ENCODE measurements around the gene PRSS57. TPM values are rescaled to one million over a fixed set of nuclear protein-coding genes. Genes with fewer than 3 reads are reported as not detected.
"Not testable (repeated sequence)": the region's sequence is repeated elsewhere in the genome, so short reads cannot be mapped to it uniquely, and the experiment has no call there.

The PRSS57 gene
- total and polyA plus RNA-seq, 2 donors from 2014 or later = not detected

DNA sequence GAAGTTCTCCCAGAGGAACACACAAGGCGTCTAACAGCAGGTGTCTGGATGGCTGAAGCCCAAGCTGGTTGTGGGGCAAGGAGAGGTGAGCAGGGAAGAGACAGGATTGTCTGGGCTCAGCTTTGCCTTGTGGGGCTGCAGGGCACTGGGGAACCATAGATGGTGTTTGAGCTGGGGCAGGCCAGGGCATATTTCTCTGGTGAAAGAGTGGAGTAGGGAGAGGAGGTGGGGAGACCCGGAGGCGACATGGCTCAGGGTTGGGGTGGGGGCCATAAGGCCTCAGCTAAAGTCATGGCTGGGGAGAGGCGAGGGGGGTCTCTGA, 8.0 kb upstream of the PRSS57 start:
- Histone ChIP-seq H3K4me1 (ENCODE audit: control insufficient read depth in 2 of 3, insufficient read depth in 2 of 3, low read depth in 1 of 3, low read length in 3 of 3) (peaks cover 0 to 4% (median 0%) of the 10 kb centered on the region in 3 donors), H3K27ac (ENCODE audit: low read depth in 2 of 2, low read length in 2 of 2) (no peak overlapping the region), H3K36me3 (ENCODE audit: control insufficient read depth in 2 of 3, insufficient read depth in 3 of 3, low read length in 3 of 3) (no peaks in the 10 kb centered on the region), H3K4me3 (ENCODE audit: low read length in 3 of 3) (no peak overlapping the region), H3K9ac (ENCODE audit: low read length in 3 of 3) (no peak overlapping the region), H3K9me3 (ENCODE audit: control insufficient read depth in 2 of 3, insufficient read depth in 1 of 3, low read length in 3 of 3) (no peaks in the 10 kb centered on the region), H3K27me3 (ENCODE audit: control insufficient read depth, insufficient read depth, low read length) (no peaks in the 10 kb centered on the region)
- TF ChIP-seq, protein P1, sequence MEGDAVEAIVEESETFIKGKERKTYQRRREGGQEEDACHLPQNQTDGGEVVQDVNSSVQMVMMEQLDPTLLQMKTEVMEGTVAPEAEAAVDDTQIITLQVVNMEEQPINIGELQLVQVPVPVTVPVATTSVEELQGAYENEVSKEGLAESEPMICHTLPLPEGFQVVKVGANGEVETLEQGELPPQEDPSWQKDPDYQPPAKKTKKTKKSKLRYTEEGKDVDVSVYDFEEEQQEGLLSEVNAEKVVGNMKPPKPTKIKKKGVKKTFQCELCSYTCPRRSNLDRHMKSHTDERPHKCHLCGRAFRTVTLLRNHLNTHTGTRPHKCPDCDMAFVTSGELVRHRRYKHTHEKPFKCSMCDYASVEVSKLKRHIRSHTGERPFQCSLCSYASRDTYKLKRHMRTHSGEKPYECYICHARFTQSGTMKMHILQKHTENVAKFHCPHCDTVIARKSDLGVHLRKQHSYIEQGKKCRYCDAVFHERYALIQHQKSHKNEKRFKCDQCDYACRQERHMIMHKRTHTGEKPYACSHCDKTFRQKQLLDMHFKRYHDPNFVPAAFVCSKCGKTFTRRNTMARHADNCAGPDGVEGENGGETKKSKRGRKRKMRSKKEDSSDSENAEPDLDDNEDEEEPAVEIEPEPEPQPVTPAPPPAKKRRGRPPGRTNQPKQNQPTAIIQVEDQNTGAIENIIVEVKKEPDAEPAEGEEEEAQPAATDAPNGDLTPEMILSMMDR (IDR thresholded peaks at IDR 0.05; ENCODE audit: borderline replicate concordance, extremely low read depth, insufficient read depth) = no peak
- DNase-seq (no peak), FAIRE-seq (no peak)
- intact Hi-C loops (cut with DNase I) = no loop called here

DNA sequence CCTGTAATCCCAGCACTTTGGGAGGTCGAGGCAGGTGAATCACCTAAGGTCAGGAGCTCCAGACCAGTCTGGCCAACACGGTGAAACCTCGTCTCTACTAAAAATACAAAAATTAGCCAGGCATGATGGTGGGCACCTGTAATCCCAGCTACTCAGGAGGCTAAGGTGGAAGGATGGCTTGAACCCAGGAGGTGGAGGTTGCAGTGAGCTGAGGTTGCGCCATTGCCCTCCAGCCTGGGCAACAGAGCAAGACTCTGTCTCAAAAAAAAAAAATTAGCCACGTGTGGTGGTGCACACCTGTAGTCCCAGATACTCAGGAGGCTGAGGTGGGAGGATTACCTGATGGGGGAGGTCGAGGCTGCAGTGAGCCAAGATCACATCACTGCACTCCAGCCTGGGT, 7.6 kb upstream of the PRSS57 start:
- DNase-seq; H3K9ac ChIP-seq (ENCODE audit: low read length in 3 of 3); H3K27ac ChIP-seq (ENCODE audit: low read depth in 2 of 2, low read length in 2 of 2); FAIRE-seq; H3K9me3 ChIP-seq (ENCODE audit: control insufficient read depth in 2 of 3, insufficient read depth in 1 of 3, low read length in 3 of 3); intact Hi-C loops (cut with DNase I); H3K4me3 ChIP-seq (ENCODE audit: low read length in 3 of 3); H3K4me1 ChIP-seq (ENCODE audit: control insufficient read depth in 2 of 3, insufficient read depth in 2 of 3, low read depth in 1 of 3, low read length in 3 of 3); H3K36me3 ChIP-seq (ENCODE audit: control insufficient read depth in 2 of 3, insufficient read depth in 3 of 3, low read length in 3 of 3); H3K27me3 ChIP-seq (ENCODE audit: control insufficient read depth, insufficient read depth, low read length): not testable (repeated sequence)

DNA sequence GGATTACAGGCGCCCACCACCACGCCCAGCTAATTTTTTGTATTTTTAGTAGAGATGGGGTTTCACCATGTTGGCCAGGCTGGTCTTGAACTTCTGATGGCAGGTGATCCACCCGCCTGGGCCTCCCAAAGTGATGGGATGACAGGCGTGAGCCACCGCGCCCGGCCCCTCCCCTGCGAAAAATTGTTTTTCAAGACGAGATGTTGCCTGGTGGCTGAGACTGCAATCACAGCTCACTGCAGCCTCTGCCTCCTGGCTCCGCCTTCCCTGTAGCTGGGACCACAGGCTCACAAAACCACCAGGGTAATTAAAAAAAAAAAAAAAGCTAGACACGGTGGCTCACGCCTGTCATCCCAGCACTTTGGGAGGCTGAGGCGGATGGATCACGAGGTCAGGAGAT, 4.6 kb upstream of the PRSS57 start:
- H3K4me3 ChIP-seq (ENCODE audit: low read length in 3 of 3); H3K4me1 ChIP-seq (ENCODE audit: control insufficient read depth in 2 of 3, insufficient read depth in 2 of 3, low read depth in 1 of 3, low read length in 3 of 3); H3K27me3 ChIP-seq (ENCODE audit: control insufficient read depth, insufficient read depth, low read length); FAIRE-seq; H3K9me3 ChIP-seq (ENCODE audit: control insufficient read depth in 2 of 3, insufficient read depth in 1 of 3, low read length in 3 of 3); intact Hi-C loops (cut with DNase I); H3K27ac ChIP-seq (ENCODE audit: low read depth in 2 of 2, low read length in 2 of 2); H3K9ac ChIP-seq (ENCODE audit: low read length in 3 of 3); H3K36me3 ChIP-seq (ENCODE audit: control insufficient read depth in 2 of 3, insufficient read depth in 3 of 3, low read length in 3 of 3): not testable (repeated sequence)
- peak in 2 of 5 donors; percentile 38 to 47 for DNase-seq

DNA sequence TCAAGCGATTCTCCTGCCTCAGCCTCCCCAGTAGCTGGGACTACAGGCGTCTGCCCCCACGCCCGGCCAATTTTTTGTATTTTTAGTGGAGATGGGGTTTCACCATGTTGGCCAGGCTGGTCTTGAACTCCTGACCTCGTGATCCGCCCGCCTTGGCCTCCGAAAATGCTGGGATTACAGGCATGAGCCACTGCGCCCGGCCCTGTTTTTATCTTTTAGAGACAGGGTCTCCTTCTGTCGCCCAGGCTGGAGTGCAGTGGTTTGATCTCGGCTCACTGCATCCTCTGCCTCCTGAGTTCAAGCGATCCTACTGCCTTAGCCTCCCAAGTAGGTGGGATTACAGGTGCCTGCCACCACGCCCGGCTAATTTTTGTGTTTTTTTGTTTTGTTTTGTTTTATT, 3.3 kb upstream of the PRSS57 start:
- DNase-seq; intact Hi-C loops (cut with DNase I); H3K36me3 ChIP-seq (ENCODE audit: control insufficient read depth in 2 of 3, insufficient read depth in 3 of 3, low read length in 3 of 3); H3K9ac ChIP-seq (ENCODE audit: low read length in 3 of 3); H3K4me1 ChIP-seq (ENCODE audit: control insufficient read depth in 2 of 3, insufficient read depth in 2 of 3, low read depth in 1 of 3, low read length in 3 of 3); H3K27me3 ChIP-seq (ENCODE audit: control insufficient read depth, insufficient read depth, low read length); H3K9me3 ChIP-seq (ENCODE audit: control insufficient read depth in 2 of 3, insufficient read depth in 1 of 3, low read length in 3 of 3); H3K4me3 ChIP-seq (ENCODE audit: low read length in 3 of 3); FAIRE-seq; H3K27ac ChIP-seq (ENCODE audit: low read depth in 2 of 2, low read length in 2 of 2): not testable (repeated sequence)

DNA sequence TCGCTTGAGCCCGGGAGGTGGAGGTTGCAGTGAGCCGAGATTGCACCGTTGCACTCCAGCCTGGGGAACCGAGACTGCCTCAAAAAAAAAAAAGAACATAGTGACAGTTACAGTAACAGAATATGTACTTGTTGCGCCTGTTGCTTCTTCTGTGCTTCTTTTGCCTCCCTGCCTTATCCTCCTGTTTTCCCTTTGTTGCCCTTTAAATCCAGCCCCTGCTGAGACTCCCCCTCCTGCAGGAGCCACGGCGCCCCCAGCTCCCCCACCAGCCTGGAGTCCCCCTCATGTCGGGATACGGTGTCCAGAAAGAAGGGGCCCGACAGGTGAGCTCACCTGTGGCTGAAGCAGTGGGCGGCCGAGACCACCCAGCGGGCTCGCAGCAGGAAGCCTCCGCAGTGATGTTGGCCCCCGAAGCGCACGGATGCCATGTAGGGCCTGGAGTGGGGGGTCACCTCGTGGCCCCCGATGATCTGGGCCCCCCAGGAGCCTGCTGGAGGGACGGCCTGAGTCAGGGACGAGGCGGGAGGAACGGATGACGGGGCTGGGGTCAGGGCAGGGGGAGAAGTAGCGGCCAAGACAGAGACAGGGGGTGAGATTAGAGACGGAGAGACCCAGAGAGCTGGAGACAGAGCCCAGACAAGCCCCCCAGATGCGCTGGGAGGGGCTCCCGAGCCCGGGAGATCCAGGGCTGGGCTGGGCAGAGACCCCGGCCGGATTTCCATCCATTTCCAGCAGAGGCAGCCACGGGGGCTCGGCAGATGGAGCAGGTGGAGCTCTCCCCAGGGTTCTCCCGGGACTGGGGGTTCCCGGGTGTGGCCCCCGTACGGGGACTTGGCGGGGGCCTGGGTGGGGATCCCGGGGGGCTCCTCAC, 536 bp downstream of the PRSS57 start:
- Histone ChIP-seq H3K4me3 (ENCODE audit: low read length in 3 of 3) (no peak overlapping the region), H3K9ac (ENCODE audit: low read length in 3 of 3) (no peak overlapping the region), H3K27me3 (ENCODE audit: control insufficient read depth, insufficient read depth, low read length) (no peaks in the 10 kb centered on the region), H3K36me3 (ENCODE audit: control insufficient read depth in 2 of 3, insufficient read depth in 3 of 3, low read length in 3 of 3) (no peaks in the 10 kb centered on the region), H3K27ac (ENCODE audit: low read depth in 2 of 2, low read length in 2 of 2) (no peak overlapping the region), H3K9me3 (ENCODE audit: control insufficient read depth in 2 of 3, insufficient read depth in 1 of 3, low read length in 3 of 3) (no peaks in the 10 kb centered on the region), H3K4me1 (ENCODE audit: control insufficient read depth in 2 of 3, insufficient read depth in 2 of 3, low read depth in 1 of 3, low read length in 3 of 3) (no peaks in the 10 kb centered on the region)
- TF ChIP-seq, protein P1 (IDR thresholded peaks at IDR 0.05; ENCODE audit: borderline replicate concordance, extremely low read depth, insufficient read depth) = no peak
- intact Hi-C loops (cut with DNase I) = no loop called here
- FAIRE-seq = no peak
- peak in 2 of 5 donors; percentile 40 to 66 for DNase-seq

All from kidney (tissue), 14 donors.